AG08396 (cell line): ENCODE measurements around the gene COL4A2.

Source experiments
- DNase-seq: peaks from one replicate; pipeline ENCODE4 v3.0.0; 2012; ENCODE audit warnings: low spot score, mixed read lengths

The COL4A2 gene

DNA sequence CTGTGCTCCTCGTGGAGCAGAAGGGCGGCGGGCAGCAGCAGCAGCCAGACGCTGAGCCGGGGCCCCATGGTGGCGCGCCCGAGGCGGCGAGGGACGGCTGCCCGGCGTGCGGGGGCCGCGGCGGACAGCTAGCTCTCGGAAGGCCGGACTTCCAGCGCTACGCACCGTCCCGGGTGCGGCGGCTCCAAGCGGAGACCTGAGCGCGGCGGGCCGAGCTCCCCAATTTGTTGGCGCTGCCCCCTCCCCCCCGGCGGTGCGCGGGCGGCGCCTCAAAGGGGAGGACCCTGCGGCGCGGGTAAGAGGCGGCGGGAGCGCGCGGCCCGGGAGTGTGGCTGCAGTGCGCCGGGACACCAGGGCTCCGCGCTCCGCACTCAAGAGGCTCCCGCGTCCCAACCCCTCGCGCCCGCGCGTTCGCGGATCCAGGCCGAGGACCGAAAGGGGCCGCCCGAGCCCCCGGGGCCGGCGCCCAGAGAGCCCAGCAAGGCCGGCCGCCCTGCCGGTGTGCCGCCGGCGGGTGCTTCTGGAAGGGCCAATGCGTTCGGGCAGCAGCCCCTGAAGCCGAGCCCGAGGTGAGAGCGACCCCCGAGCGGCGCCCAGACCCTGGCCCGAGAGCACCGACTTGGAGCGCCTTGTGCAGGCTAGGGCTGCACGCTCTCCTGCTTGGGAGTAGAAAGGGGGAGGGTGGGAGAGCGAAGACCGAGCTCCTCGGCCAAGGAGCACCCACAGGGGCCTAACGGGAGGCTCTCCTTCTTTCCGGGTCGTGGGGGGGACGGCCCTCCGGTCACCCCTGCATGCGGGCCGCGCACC lies at the start of gene COL4A2, which contains the start of gene COL4A1:
COL4A2 (plus strand) TSS at position 325 of the 807 bp plus-strand sequence. CDS start 620 bp downstream, outside the sequence.
COL4A1 (minus strand) TSS at position 198 of the 807 bp plus-strand sequence; CDS start at position 68, 130 bp downstream.
- peak; percentile 79 for DNase-seq

- DNase-seq: no peak
These were observed 49.7 kb upstream of the COL4A2 start for GRCh38 chr13:110257408-110257807.

- DNase-seq: no peak
These were observed 48.0 kb upstream of the COL4A2 start for GRCh38 chr13:110258876-110259631.

- no peak for DNase-seq
These were observed 47.4 kb upstream of the COL4A2 start for GRCh38 chr13:110259651-110260050.

GRCh38 chr13:110261166-110262081 lies 45.7 kb upstream of the COL4A2 start:
- no peak for DNase-seq

GRCh38 chr13:110262082-110262436 lies 45.0 kb upstream of the COL4A2 start:
- DNase-seq: no peak

- no peak for DNase-seq
These were observed 44.4 kb upstream of the COL4A2 start for GRCh38 chr13:110262508-110263291.

- no peak for DNase-seq
These were observed 43.7 kb upstream of the COL4A2 start for GRCh38 chr13:110263404-110263803.

GRCh38 chr13:110263888-110264287 lies 43.2 kb upstream of the COL4A2 start:
- DNase-seq: peak; percentile 38

- no peak for DNase-seq
These were observed 42.3 kb upstream of the COL4A2 start for GRCh38 chr13:110264685-110265275.

GRCh38 chr13:110265341-110265681 lies 41.8 kb upstream of the COL4A2 start:
- DNase-seq: no peak

- DNase-seq: no peak
These were observed 41.2 kb upstream of the COL4A2 start for GRCh38 chr13:110265682-110266430.

DNA sequence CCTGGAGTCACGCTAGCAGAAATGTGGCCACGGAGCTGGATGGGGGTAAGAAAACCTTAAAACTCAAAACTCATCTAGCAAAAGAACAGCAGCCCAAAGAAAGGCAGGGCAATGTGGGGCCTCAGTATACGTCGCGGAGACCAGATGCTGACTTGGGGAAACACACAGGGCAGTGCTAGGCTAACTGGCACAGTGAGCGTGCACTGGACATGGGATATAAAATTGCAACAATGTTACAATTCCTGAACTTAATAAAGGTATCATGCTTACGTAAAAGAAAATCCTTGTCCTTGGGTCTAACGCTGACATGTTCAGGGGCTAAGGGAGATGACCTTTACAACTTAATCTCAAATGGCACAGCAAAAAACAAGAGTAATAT lies 40.7 kb upstream of the COL4A2 start:
- DNase-seq: no peak

GRCh38 chr13:110266983-110267382 lies 40.1 kb upstream of the COL4A2 start:
- no peak for DNase-seq

DNA sequence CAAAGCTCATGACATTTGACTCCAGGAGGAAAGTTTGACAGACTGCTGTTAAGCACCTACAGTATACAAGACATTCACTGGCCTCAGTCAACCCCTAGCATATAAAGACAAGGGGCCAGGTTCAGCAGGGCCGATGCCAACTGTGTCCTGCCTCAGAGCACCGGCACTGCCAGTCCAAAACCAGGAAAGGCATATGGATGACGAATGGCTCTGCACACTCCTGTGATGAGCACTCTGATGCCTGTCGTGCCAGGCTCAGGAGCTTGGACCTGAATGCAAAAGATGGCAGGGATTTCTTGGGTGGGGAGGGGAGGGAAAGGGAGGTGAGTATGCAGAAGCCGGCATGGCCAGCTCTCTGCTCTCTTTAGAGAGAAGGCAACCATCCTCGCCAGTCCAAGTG lies 39.0 kb upstream of the COL4A2 start:
- DNase-seq: no peak

DNA sequence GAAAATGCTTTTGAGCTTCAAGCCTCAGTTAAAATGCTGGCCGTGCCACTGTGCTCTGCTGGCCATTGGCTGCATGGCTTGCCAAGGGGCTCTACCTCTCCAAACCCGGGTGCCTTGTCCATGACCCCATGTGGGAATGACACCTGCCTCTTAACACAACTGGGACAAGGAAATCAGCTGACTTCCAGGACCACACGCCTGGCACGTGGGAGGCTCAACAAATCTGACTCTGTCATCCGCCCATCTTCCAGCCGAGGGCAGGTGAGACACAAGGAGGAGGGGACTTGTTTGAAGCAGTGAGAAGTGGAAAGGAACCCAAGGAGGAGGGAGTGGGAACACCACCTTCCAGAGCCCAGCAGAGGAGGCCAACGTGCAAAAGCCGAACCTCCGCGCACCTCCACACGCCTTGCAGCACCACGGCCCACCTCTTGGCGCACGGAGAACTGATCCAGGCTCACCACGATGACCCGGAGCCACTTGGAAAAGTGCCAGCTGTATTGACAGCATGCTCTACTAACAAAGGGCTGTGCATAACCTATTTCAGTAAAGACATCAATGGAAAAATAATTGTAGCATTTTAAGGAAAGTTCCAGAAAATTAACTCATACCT lies 38.4 kb upstream of the COL4A2 start:
- no peak for DNase-seq

GRCh38 chr13:110269509-110270185 lies 37.4 kb upstream of the COL4A2 start:
- DNase-seq: no peak

DNA sequence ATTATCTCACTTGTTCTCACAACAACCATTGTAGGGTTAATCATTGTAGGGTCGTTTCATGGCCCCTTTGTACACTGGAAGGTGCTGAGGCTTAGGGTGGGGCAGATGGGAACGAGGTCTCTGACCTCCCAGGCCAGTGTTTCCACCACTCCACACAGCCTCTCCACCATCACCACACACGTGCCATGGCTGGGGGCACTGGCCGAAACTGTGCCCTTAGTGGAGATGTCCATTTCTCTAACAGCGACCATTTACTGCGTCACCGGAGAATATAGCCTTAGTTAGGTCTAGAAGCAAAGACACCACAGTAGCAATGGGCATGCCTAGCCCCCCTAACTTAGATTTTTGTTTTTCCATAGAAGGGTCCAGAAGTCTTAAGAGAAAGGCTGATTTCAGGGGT lies 36.6 kb upstream of the COL4A2 start:
- DNase-seq: no peak

GRCh38 chr13:110271313-110271712 lies 35.8 kb upstream of the COL4A2 start:
- no peak for DNase-seq
